GM19438 (cell line): Measurements from ENCODE around the gene ACACB.
"Not testable (repeated sequence)": the region's sequence is repeated elsewhere in the genome, so short reads cannot be mapped to it uniquely, and the experiment has no call there.

Experiments
- ATAC-seq: cut with Tn5 transposase; IDR thresholded peaks from one replicate; pipeline ENCODE4 v1.9.1; 2021; ENCODE audit warnings: low read depth; ENCODE audit not compliant: unreplicated experiment

Gene ACACB

DNA sequence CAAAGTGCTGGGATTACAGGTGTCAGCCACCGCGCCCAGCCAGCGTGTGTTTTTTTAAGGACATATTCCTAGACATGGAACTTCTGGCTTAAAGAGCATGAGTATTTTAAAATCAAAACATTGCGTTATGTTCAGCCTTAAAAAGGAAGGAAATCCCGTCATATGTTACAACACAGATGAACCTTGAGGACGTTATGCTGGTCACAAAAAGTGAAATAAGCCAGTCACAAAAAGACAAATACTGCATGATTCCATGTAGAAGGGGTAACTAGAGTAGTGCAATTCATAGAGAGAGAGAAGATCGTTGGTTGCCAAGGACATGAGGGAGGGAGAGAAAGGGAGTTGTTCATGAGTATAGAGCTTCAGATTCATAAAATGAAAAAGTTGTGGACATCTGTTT, 53.9 kb downstream of the ACACB start:
- ATAC-seq = no peak

GRCh38 chr12:109172787-109173186, 56.4 kb downstream of the ACACB start:
- ATAC-seq = not testable (repeated sequence)

- no peak for ATAC-seq
Measured at GRCh38 chr12:109173443-109174240, 57.3 kb downstream of the ACACB start.

GRCh38 chr12:109174468-109174867, 58.1 kb downstream of the ACACB start:
- ATAC-seq = no peak

- ATAC-seq = no peak
Measured at GRCh38 chr12:109178532-109178931, 62.1 kb downstream of the ACACB start.

- no peak for ATAC-seq
Measured at GRCh38 chr12:109179927-109180326, 63.5 kb downstream of the ACACB start.

- no peak for ATAC-seq
Measured at GRCh38 chr12:109182041-109182839, 65.9 kb downstream of the ACACB start.

GRCh38 chr12:109185441-109185840, 69.1 kb downstream of the ACACB start:
- no peak for ATAC-seq

- ATAC-seq = no peak
Measured at GRCh38 chr12:109186993-109187653, 70.7 kb downstream of the ACACB start.

- ATAC-seq = no peak
Measured at GRCh38 chr12:109188108-109188712, 71.8 kb downstream of the ACACB start.

DNA sequence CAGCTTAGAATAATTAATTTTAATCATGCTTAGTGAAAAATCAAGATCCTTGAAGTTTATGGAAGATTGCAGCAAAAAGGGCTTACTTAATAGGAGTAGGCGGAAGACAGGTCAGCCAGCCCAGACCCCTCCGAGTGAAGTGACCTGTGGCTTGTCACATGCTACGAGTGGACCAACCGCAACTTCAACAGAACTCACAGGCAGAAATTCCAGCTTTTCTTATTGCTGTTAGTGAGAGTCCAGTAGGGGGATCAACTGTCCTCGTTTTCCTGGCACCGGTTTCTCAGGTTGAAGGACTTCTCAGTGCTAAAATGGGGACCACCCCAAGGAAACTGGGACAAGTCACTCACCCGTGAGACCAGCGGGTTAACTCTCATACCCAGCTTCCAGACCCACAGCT, 72.9 kb downstream of the ACACB start:
- no peak for ATAC-seq

- ATAC-seq = no peak
Measured at GRCh38 chr12:109191621-109192250, 75.3 kb downstream of the ACACB start.

GRCh38 chr12:109192358-109192757, 76.0 kb downstream of the ACACB start:
- ATAC-seq = no peak

- no peak for ATAC-seq
Measured at GRCh38 chr12:109193896-109194295, 77.5 kb downstream of the ACACB start.

DNA sequence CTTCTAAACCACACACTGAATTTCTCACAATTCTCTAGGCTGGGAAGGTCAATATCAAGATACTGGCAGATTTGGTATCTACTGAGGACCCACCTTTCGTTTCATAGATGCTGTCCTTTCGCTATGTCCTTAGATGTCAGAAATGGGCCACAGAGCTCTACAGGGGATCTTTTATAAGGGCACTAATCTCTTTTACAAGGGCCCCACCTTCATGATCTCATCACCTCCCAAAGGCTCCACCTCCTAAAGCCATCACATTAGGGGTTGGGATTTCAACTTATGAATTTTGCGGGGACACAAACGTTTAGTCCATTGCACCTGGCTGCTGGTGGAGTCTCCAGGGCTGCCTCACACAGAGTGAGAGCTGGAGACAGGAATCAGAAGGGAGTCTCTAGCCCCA, 79.9 kb downstream of the ACACB start:
- no peak for ATAC-seq

- ATAC-seq = no peak
Measured at GRCh38 chr12:109197327-109197726, 80.9 kb downstream of the ACACB start.

- ATAC-seq = no peak
Measured at GRCh38 chr12:109199324-109199723, 82.9 kb downstream of the ACACB start.

DNA sequence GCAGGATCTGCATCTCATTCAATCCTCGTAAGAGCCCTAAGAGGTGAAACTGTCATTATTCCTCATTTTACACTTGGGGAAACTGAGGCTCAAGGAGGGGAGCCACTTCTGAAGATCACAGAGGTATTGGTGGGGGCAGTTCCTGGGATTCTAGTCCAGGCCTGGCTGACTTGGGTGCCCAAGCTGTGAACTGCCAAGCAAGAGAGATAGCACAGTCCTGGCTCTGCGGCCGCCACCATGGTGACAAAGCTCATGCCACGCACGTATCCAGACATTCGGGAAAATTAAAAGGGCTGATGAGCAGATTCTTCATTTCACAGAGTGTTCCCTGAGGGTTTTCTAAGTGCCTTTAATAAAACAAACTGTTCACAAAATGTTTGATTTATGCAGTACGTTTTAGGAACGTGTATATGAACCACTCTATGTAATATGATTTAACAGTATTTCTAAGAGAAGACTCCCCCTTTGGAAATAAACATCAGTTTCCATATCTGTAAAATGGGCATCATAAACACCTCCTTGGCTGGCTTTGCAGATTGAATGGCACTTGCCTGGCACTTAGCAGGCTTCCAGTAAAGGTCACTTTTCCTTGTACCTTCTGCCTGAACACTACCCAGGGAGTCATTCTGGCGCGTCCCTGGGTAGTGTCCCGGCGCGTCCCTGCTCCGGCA, 84.6 kb downstream of the ACACB start:
- no peak for ATAC-seq

DNA sequence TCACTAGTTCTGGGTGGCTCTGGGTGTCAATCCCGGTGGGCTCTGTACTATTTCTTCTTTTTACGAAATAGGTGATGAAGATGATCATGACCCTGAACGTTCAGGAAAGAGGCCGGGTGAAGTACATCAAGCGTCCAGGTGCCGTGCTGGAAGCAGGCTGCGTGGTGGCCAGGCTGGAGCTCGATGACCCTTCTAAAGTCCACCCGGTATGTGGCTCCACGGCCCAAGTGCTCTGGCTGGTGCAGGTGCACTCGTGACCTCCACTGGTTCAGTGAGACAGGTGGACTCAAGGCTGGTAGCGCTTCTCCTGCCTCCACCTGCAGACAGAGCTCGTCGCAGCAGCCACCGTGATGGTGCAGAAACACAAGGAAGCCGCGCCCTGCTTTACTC, 85.1 kb downstream of the ACACB start:
- no peak for ATAC-seq

DNA sequence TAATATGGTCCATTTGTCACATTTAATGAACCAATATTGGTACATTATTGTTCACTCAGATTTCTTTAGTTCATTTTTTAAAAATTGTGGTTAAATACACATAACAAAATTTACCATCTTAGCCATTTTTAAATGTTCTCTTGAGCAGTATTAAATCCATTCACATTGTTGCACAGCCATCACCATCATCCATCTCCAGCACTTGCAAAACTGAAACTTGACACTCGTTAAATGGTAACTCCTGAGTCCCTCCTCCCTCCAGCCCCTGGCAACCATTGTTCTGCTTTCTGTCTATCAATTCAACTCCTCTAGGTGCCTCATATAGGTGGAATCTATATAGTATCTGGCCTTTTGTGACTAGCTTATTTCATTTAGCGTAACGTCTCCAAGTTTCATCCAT, 86.4 kb downstream of the ACACB start:
- ATAC-seq = no peak
